H9 (cell line): ENCODE data around the gene OPHN1. TPM values are rescaled to one million over a fixed set of nuclear protein-coding genes. Genes with fewer than 3 reads are reported as not detected.

Experiments used
- DNase-seq: peaks from one replicate; pipeline ENCODE4 v3.0.0-alpha.2; 2017
- H2AFZ ChIP-seq: one replicate; pipeline ENCODE4 v1.6.1; 2013; ENCODE audit warnings: mild to moderate bottlenecking, low read length, control low read depth, moderate library complexity
- H2AK5ac ChIP-seq: 2 replicates; pipeline ENCODE4 v1.6.1; 2013; ENCODE audit warnings: low read length, control low read depth, mixed read lengths; ENCODE audit not compliant: insufficient read length
- H2BK120ac ChIP-seq: one replicate; pipeline ENCODE4 v1.6.1; 2013; ENCODE audit warnings: low read depth, mild to moderate bottlenecking, low read length, control low read depth, inconsistent platforms; ENCODE audit not compliant: poor library complexity, severe bottlenecking
- H2BK12ac ChIP-seq: 2 replicates; pipeline ENCODE4 v1.6.1; 2013; ENCODE audit warnings: low read length, control low read depth, mixed read lengths, low read depth; ENCODE audit not compliant: insufficient read length
- H2BK15ac ChIP-seq: 2 replicates; pipeline ENCODE4 v1.6.1; 2013; ENCODE audit warnings: low read depth, low read length, control low read depth
- H2BK20ac ChIP-seq: one replicate; pipeline ENCODE4 v1.6.1; 2013; ENCODE audit warnings: low read depth, mild to moderate bottlenecking, low read length, control low read depth, inconsistent platforms; ENCODE audit not compliant: poor library complexity, severe bottlenecking
- H2BK5ac ChIP-seq: 2 replicates; pipeline ENCODE4 v1.6.1; 2013; ENCODE audit warnings: low read length, control low read depth, mixed read lengths; ENCODE audit not compliant: insufficient read length
- H3K14ac ChIP-seq: 2 replicates; pipeline ENCODE4 v1.6.1; 2013; ENCODE audit warnings: low read length, control low read depth; ENCODE audit not compliant: insufficient read depth
- H3K18ac ChIP-seq: 2 replicates; pipeline ENCODE4 v1.6.1; 2013; ENCODE audit warnings: low read depth, mild to moderate bottlenecking, mixed read lengths, low read length, control low read depth; ENCODE audit not compliant: insufficient read length
- H3K23ac ChIP-seq: 2 replicates; pipeline ENCODE4 v1.6.1; 2013; ENCODE audit warnings: low read length, control low read depth, mixed read lengths, low read depth; ENCODE audit not compliant: insufficient read length
- H3K23me2 ChIP-seq: 2 replicates; pipeline ENCODE4 v1.6.1; 2013; ENCODE audit warnings: low read depth, mild to moderate bottlenecking, mixed read lengths, low read length, control low read depth; ENCODE audit not compliant: insufficient read length, poor library complexity, severe bottlenecking
- H3K27ac ChIP-seq: 2 replicates; pipeline ENCODE4 v1.5.1; 2013; ENCODE audit warnings: low read length, control low read depth, mixed read lengths, low read depth; ENCODE audit not compliant: insufficient read length
- H3K27me3 ChIP-seq: 2 replicates; pipeline ENCODE4 v1.6.1; 2013; ENCODE audit warnings: low read length, control low read depth, inconsistent platforms; ENCODE audit not compliant: insufficient read depth
- H3K4ac ChIP-seq: 2 replicates; pipeline ENCODE4 v1.6.1; 2013; ENCODE audit warnings: low read depth, mild to moderate bottlenecking, control low read depth, inconsistent platforms, low read length, moderate library complexity
- H3K4me1 ChIP-seq: 2 replicates; pipeline ENCODE4 v1.6.1; 2013; ENCODE audit warnings: low read length, control low read depth, inconsistent platforms; ENCODE audit not compliant: insufficient read depth
- H3K4me2 ChIP-seq: 2 replicates; pipeline ENCODE4 v1.6.1; 2013; ENCODE audit warnings: low read length, control low read depth, mixed read lengths; ENCODE audit not compliant: insufficient read length, insufficient read depth
- H3K56ac ChIP-seq: 2 replicates; pipeline ENCODE4 v1.6.1; 2013; ENCODE audit warnings: low read depth, mild to moderate bottlenecking, mixed read lengths, low read length, control low read depth; ENCODE audit not compliant: insufficient read length
- H3K79me1 ChIP-seq: 2 replicates; pipeline ENCODE4 v1.6.1; 2013; ENCODE audit warnings: low read depth, mild to moderate bottlenecking, moderate library complexity, low read length, control low read depth, inconsistent platforms; ENCODE audit not compliant: insufficient read depth, poor library complexity, severe bottlenecking
- H3K79me2 ChIP-seq: 2 replicates; pipeline ENCODE4 v1.6.1; 2013; ENCODE audit warnings: low read length, control low read depth, inconsistent platforms; ENCODE audit not compliant: insufficient read depth
- H3K9ac ChIP-seq: 2 replicates; pipeline ENCODE4 v1.6.1; 2013; ENCODE audit warnings: low read length, control low read depth, mixed read lengths; ENCODE audit not compliant: insufficient read length; ENCODE audit errors: extremely low read depth
- H3K9me3 ChIP-seq: one replicate; pipeline ENCODE4 v1.6.1; 2013; ENCODE audit warnings: low read depth, low read length, inconsistent platforms; ENCODE audit not compliant: control insufficient read depth
- H3T11ph ChIP-seq: one replicate; pipeline ENCODE4 v1.6.1; 2013; ENCODE audit warnings: mild to moderate bottlenecking, low read length, control low read depth, inconsistent platforms
- H4K20me1 ChIP-seq: one replicate; pipeline ENCODE4 v1.6.1; 2013; ENCODE audit not compliant: control insufficient read depth, insufficient read length, insufficient read depth
- H4K5ac ChIP-seq: 2 replicates; pipeline ENCODE4 v1.6.1; 2013; ENCODE audit warnings: low read depth, mild to moderate bottlenecking, mixed read lengths, low read length, control low read depth; ENCODE audit not compliant: insufficient read length
- H4K8ac ChIP-seq: replicated peaks from 2 replicates; pipeline ENCODE4 v1.6.1; 2013; ENCODE audit warnings: low read length, control low read depth, mixed read lengths, low read depth; ENCODE audit not compliant: insufficient read length
- H4K91ac ChIP-seq: 2 replicates; pipeline ENCODE4 v1.6.1; 2013; ENCODE audit warnings: low read depth, mild to moderate bottlenecking, moderate library complexity, mixed read lengths, low read length, control low read depth; ENCODE audit not compliant: insufficient read length
- H3K27ac Mint-ChIP-seq, 3 experiments: 2 replicates in 2 of 3; 3 replicates in 1 of 3; pipeline ENCODE4 v1.8.0; 2020 to 2021; ENCODE audit warnings: mixed read lengths in 3 of 3, mild to moderate bottlenecking in 1 of 3, moderate library complexity in 1 of 3
- H3K27me3 Mint-ChIP-seq: 2 replicates; pipeline ENCODE4 v1.8.0; 2021; ENCODE audit warnings: low read depth, mild to moderate bottlenecking, moderate library complexity, mixed read lengths
- H3K36me3 Mint-ChIP-seq, 3 experiments: 2 replicates in 2 of 3; 3 replicates in 1 of 3; pipeline ENCODE4 v1.8.0; 2020 to 2021; ENCODE audit warnings: low read depth in 3 of 3, mixed read lengths in 3 of 3; ENCODE audit not compliant: insufficient read depth in 1 of 3
- H3K4me1 Mint-ChIP-seq, 2 experiments: 2 replicates each; pipeline ENCODE4 v1.8.0; 2020; ENCODE audit warnings: mixed read lengths in 2 of 2
- H3K4me3 Mint-ChIP-seq, 2 experiments: 2 replicates in 1 of 2; 3 replicates in 1 of 2; pipeline ENCODE4 v1.8.0; 2020 to 2021; ENCODE audit warnings: mild to moderate bottlenecking in 2 of 2, mixed read lengths in 2 of 2, moderate library complexity in 1 of 2
- H3K9me3 Mint-ChIP-seq, 2 experiments: 2 replicates in 1 of 2; 3 replicates in 1 of 2; pipeline ENCODE4 v1.8.0; 2020; ENCODE audit warnings: mild to moderate bottlenecking in 2 of 2, mixed read lengths in 2 of 2, moderate library complexity in 1 of 2
- CTCF ChIP-seq: fragments of 200-600 bp; sonication (generic); conservative IDR thresholded peaks from 3 replicates; pipeline ENCODE4 v1.8.0; 2021; ENCODE audit warnings: antibody characterized with exemption, mild to moderate bottlenecking
- WGBS: extraction: QIAGEN DNeasy Blood & Tissue Kit; methylation state at CpG from one replicate; pipeline ENCODE4 v1.1.7; 2013; ENCODE audit warnings: missing lambda C conversion rate, low lambda C conversion rate, mixed read lengths; ENCODE audit not compliant: insufficient read length; ENCODE audit errors: extremely low coverage; 5-methylcytosine and 5-hydroxymethylcytosine counted together
- total RNA-seq: library from RNA; stranded (reverse); gene quantifications from 2 replicates; pipeline ENCODE4 v1.2.1, GENCODE V29; 2021

OPHN1 gene
- total RNA-seq, 1 experiment from 2014 or later, result 1.5 TPM

GRCh38 chrX:68417651-68418050, 15.6 kb downstream of the OPHN1 start:
- H3K27ac ChIP-seq, result no peak overlapping the region
- DNase-seq, result no peak
- H2AK5ac ChIP-seq, result no peak overlapping the region
- Mint-ChIP-seq H3K4me3 (no peak overlapping the region), H3K27ac (no peak overlapping the region), H3K27me3 (no peaks in the 10 kb centered on the region), H3K36me3 (peaks cover 4 to 9% (median 5%) of the 10 kb centered on the region in 3 experiments; a peak in 5 of 7 replicates), H3K9me3 (peaks cover 49 to 55% of the 10 kb centered on the region in 2 experiments), H3K4me1 (peaks cover 7 to 14% of the 10 kb centered on the region in 2 experiments)
- no peak overlapping the region for H2AFZ ChIP-seq
- peaks cover 47% of the 10 kb centered on the region for H3K9me3 ChIP-seq
- no peaks in the 10 kb centered on the region for H3K27me3 ChIP-seq
- H3K23me2 ChIP-seq, result no peaks in the 10 kb centered on the region
- no peak overlapping the region for H2BK12ac ChIP-seq
- H3K9ac ChIP-seq, result no peak overlapping the region
- H2BK20ac ChIP-seq, result no peak overlapping the region
- H3K4ac ChIP-seq, result no peak overlapping the region
- no peak for TF ChIP-seq CTCF
- H3K23ac ChIP-seq, result no peak overlapping the region
- H2BK5ac ChIP-seq, result no peak overlapping the region
- H3K14ac ChIP-seq, result no peak overlapping the region
- no peak overlapping the region for H3K4me2 ChIP-seq
- H4K5ac ChIP-seq, result no peak overlapping the region
- H3K56ac ChIP-seq, result no peak overlapping the region
- no peaks in the 10 kb centered on the region for H4K20me1 ChIP-seq
- H3K79me1 ChIP-seq, result no peaks in the 10 kb centered on the region
- no peak overlapping the region for H2BK120ac ChIP-seq
- H3K18ac ChIP-seq, result no peak overlapping the region
- H3K79me2 ChIP-seq, result no peaks in the 10 kb centered on the region
- H2BK15ac ChIP-seq, result no peak overlapping the region
- H3K4me1 ChIP-seq, result no peaks in the 10 kb centered on the region
- H4K8ac ChIP-seq, result no peak overlapping the region
- H4K91ac ChIP-seq, result no peak overlapping the region
- no peak overlapping the region for H3T11ph ChIP-seq
- no CpG with 5 or more reads among the region's 2 CpGs for WGBS
